GM18858 (cell line): ENCODE data around the gene MYOC.

Experiments used
- ATAC-seq: cut with Tn5 transposase; IDR thresholded peaks from one replicate; pipeline ENCODE4 v1.9.1; 2021; ENCODE audit not compliant: unreplicated experiment

MYOC gene

GRCh38 chr1:171653796-171654195, 1.3 kb upstream of the MYOC start:
- ATAC-seq: no peak

- no peak for ATAC-seq
These were observed 6.3 kb downstream of the MYOC start for GRCh38 chr1:171646249-171646560.

- no peak for ATAC-seq
These were observed 6.8 kb downstream of the MYOC start for GRCh38 chr1:171645553-171646248.

DNA sequence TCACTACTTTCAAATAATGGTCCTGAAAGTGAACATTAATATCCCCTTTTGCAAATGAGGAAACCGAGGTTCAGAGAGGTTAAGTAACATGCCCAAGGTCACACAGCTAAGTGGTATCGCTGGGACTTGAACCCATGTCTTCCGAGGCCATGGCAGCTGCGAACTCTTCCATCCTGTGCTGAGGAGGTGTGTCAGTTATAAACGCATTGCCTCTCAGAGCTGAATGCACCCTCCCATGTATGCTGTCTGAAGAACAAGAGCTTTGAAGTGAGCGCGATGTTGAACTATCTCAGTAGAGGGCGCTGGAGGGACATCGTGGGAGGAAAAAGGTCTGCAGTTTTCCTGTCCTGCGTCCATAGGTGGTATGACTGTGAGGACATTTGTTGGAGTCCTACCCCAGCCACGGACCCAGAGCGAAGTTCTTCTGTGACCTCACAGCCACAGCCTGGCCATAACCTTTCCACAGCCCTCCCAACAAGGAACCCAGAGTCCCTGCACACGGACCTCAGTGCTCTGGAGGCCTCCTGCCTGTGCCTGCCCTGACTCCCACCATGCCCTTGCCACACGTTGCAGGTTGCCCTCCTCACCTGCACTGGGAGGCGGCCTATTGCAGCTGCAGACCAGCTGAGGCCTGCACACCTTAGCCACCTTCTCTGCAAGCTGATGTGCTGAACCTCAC, 7.5 kb downstream of the MYOC start:
- no peak for ATAC-seq

GRCh38 chr1:171643156-171643555, 9.3 kb downstream of the MYOC start:
- no peak for ATAC-seq

- no peak for ATAC-seq
These were observed 10.3 kb downstream of the MYOC start for GRCh38 chr1:171642197-171642596.

DNA sequence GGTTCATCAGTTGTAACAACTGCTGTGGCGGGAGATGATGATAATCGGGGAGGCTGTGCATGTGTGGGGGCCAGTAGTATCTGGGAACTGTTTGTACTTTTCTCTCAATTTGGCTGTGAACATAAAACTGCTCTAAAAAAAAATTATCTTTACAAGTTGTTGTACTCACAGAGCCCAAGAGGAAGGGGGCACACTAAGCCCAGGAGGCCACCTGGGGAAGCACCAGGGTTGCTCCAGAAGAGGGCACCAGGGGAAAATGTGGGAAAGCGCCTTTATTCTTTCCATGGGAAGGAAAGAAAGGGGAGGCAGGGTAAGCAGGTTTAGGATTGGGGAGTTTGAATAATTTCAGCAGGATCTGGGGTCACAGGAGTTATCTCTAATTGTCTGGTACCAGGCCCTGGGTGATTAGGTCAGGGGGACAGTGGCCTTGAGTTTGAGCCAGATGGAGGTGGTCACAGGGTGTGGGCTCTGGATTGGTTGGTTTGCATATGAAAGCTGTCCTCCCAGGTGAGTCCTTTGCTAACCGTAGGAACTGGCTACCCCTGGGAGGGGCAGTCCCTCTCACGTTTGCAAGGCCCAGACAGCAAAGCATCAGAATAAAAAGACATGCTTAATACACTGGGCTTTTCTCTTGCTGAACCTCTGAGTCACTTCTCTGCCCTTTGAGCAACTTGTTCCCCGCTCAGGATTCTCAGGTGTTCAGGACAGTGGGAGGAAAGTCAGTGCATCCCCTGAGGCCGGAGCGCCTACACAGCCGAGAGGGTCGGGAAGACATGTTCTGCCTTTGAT, 11.2 kb downstream of the MYOC start:
- no peak for ATAC-seq

- ATAC-seq: no peak
These were observed 12.3 kb downstream of the MYOC start for GRCh38 chr1:171640225-171640624.

DNA sequence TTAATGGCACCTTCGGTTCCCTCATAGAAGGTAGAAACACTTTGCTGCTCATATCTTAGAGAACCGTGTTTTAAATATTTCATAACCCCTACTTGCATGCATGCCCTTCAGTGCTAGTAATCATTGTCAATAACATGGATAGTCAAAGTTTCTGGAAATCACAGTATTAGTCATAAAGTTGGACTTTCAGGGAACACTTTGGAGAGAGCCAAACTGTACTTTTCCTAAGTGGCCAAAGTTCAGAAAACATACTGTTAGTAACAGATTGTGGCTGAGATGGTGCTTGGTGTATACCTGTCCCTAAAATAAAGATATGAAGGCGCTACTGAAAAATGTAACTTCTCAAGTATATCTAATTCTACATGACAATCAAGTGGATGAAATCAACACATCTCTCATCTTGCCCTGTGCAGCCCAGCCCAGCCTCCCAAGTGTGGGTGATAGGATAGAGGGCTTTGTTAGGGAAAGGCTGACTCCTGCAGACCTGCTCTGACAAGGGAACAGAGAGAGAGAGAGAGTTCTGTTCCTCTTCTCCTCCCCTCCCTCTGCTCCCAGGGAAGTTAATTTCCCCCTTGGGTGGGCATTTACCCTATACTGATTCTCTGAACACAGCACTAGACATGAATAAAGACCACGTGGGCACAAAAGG, 14.4 kb downstream of the MYOC start:
- ATAC-seq: no peak

- ATAC-seq: no peak
These were observed 16.3 kb downstream of the MYOC start for GRCh38 chr1:171636141-171636540.

DNA sequence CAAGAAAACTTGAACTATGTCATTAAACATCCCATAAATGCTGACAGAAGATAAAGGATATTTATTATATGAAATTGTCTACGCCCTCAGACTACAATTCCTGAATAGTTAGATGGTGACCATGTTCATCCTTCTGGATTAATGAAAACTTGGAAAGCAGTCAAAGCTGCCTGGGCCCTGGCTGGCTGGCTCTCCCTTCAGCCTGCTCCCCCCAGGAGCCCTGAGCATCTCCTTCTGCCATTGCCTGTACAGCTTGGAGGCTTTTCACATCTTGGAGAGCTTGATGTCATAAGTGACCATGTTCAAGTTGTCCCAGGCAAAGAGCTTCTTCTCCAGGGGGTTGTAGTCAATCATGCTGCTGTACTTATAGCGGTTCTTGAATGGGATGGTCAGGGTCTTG, 16.8 kb downstream of the MYOC start:
- ATAC-seq: no peak

- no peak for ATAC-seq
These were observed 24.3 kb downstream of the MYOC start for GRCh38 chr1:171628225-171628624.

DNA sequence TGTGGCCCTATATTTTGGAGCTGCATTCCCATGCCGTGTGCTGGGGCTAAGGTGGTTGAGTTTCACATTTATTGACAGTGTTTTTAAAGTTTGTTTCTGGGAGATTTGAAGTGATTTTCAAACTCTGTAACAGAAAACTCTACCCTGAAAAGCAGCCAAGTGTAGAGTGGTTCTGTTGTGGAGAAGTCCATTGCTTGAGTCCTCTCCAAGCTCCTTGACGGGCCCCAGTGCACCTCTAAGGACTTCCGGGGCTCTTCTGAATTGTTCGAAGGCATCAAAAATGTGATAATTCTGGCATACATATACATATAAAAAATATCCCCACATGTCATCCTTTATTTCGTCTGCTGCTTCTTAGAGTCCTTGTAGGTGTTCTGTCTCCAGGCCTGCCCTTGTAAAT, 25.5 kb downstream of the MYOC start:
- no peak for ATAC-seq

DNA sequence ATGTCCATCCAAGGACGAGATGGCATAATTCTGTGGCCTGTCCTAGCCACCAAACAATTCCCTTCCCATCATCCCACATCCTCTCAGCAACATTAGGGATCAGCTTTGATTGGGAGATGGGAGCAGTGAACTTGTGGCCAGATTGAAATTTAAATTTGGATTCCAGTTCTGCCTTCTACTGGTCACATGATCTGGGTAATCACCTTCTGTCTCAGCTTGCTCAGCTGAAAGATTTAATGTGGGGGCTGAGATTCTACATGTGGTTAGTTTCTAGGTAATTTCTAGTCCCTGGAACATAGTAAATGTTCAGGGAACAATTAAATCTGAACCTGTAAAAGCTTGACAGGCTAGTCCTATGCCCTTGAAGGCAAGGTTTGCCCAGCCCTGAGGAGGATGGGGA, 27.3 kb downstream of the MYOC start:
- no peak for ATAC-seq

DNA sequence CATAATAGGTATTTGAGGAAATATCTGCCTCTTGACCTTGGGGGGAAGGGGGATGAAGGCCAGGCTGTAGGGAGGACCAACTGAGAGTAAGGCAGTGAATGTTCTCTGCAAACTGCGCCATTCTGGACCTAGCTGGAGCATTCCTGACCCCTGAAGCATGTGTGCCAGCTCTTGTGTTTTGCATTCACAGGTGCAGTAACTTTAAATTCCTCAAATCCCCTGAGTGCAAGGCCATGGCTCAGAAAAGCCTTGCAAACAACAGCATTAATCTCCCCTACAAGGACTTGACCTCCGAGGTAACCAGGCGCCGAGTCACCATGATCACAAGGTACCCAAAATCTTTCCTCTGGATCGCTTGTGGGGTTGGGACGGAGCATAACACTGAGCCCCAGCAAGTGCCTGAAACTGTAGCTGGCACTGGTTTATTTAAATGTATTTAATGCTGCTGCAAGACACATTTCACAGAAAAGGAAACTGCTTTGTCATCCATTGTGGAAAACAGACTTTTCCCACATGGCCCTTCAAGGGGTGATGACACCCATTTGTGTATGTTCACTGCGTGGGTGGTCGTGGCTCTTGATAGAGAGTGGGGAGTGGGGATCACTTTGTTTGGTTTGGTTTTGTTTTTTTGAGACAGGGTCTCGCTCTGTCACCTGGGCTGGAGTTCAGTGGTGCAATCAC, 28.7 kb downstream of the MYOC start:
- ATAC-seq: no peak

DNA sequence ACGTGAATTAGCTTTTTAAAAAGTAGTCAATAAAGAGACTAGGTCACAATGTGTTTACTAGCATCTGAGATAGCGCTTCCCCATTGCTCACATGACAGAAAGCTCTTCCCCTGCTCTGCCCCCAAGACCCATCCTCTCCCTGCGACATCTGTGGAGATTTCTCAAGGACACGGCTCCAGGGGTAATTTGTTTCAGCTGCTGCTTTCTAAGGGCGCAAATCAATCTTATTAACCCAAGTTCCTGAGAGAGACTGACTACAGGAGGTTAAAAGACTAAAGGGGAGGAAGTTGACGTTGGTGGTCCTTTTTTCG, 30.4 kb downstream of the MYOC start, which contains the start of gene MYOCOS:
MYOCOS (plus strand) TSS at position 92 of the 311 bp plus-strand sequence. CDS start 1,641 bp downstream, outside the sequence.
- no peak for ATAC-seq

DNA sequence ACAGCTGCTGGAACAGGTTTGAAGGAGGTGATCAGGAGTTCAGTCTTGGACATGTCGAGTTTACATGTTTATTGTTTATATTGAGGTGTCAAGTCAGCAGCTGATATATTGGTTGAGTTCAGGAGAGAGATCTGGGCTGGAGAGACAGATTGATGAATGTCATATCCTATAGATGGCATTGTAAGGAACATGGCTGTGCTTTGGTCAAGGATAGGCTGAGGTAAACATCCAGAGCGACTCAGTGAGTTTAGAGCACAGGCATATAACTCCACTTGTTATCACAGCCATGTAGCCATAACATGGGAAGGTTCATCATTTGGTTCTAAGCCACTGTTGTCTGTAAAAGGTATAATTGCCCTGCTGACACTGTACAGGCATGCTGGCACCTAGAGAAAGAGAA, 35.9 kb downstream of the MYOC start:
- no peak for ATAC-seq

GRCh38 chr1:171615122-171615906, 37.2 kb downstream of the MYOC start:
- ATAC-seq: peak; percentile 32

- no peak for ATAC-seq
These were observed 39.2 kb downstream of the MYOC start for GRCh38 chr1:171613282-171613681.

DNA sequence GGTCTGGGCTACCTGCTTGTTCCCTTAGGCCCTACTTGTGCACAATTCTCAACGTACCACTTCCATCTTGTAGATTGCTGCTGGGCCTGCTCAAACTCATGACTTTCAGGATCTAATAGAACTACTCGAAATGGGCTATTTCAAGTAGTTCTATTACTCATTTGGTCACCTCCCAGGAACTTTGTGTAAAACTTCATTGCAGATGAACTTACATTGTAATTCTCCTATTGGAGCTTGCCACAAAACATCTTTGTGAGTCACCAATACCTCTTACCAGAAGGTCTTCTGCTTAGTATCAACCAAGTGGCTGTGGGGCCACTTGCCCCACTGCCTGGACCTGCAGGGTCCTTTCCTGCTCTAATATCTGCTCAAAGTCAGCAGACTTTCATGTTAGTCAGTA, 41.2 kb downstream of the MYOC start:
- no peak for ATAC-seq
